ENCODE data around the gene KRTAP5-8.
A peak's percentile ranks its signal among the peaks of the same experiment; 100 is the strongest.
"Not testable (repeated sequence)": the region's sequence is repeated elsewhere in the genome, so short reads cannot be mapped to it uniquely, and the experiment has no call there.

KRTAP5-8 gene

GRCh38 chr11:71537977-71538665 lies at the start of gene KRTAP5-8:
TSS of gene KRTAP5-8 (plus strand) at chr11:71538025. CDS start at chr11:71538056, 31 bp downstream.
- DNase-seq, result not testable (repeated sequence)

GRCh38 chr11:71488681-71489270 lies 49.0 kb upstream of the KRTAP5-8 start:
- no peak for DNase-seq

DNA sequence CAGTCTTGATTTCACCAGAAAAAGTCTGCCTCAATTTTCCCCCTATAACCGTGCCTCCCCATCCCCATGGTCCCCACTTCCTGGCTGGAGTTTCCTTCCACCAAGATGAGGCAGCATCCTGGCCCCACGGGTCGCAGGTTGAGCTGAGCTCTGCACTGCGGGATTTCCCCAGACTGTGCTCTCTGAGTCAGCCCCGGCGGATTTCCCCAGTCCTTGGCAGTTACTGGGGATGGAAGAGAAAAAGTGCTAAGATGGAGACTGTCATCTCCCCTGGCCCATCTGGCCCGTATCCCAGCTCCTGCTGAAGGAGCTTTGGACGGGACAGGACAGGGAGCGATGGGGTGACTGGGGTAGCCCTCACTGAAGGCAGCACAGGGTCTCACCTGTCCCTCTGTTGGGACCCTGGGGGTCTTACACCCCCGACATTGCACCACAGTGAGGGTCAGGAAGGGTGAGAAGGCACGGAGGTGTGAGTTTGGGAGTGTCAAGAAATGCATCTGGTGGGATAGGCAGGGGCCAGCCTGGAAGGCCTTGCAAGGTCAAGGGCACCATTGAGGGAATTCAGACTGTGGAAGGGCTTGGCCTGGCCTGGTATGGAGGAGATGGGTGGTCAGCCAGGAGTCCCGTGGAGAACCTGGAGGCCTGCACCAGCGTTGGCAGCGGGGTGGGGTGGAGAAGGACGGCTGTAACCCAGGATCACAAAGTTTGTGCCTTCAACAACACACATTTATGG lies 48.3 kb upstream of the KRTAP5-8 start:
- DNase-seq, result peak; percentile 50

GRCh38 chr11:71490044-71490730 lies 47.6 kb upstream of the KRTAP5-8 start:
- no peak for DNase-seq

- no peak for DNase-seq
These were observed 47.0 kb upstream of the KRTAP5-8 start for GRCh38 chr11:71490731-71491390.

DNA sequence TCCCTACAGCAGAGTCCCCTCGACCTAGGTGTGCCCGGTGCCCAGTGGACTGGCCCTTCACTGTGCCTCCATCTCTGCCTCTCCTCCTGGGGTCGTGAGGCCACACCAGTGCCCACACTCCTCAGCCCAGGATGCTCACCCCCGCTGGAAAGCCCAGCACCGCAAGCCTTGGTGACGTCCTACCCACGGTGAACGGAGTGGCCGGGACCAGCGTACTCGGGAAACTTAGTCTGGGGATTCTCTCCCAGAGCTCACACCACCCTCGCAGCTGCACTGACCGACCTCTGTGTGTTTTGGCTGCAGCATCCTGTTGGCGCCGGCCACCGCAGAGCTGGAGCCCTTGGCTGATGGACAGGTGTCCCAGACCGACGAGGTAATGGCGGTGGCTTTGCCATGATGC lies 46.3 kb upstream of the KRTAP5-8 start:
- no peak for DNase-seq

- no peak for DNase-seq
These were observed 45.9 kb upstream of the KRTAP5-8 start for GRCh38 chr11:71491940-71492339.

DNA sequence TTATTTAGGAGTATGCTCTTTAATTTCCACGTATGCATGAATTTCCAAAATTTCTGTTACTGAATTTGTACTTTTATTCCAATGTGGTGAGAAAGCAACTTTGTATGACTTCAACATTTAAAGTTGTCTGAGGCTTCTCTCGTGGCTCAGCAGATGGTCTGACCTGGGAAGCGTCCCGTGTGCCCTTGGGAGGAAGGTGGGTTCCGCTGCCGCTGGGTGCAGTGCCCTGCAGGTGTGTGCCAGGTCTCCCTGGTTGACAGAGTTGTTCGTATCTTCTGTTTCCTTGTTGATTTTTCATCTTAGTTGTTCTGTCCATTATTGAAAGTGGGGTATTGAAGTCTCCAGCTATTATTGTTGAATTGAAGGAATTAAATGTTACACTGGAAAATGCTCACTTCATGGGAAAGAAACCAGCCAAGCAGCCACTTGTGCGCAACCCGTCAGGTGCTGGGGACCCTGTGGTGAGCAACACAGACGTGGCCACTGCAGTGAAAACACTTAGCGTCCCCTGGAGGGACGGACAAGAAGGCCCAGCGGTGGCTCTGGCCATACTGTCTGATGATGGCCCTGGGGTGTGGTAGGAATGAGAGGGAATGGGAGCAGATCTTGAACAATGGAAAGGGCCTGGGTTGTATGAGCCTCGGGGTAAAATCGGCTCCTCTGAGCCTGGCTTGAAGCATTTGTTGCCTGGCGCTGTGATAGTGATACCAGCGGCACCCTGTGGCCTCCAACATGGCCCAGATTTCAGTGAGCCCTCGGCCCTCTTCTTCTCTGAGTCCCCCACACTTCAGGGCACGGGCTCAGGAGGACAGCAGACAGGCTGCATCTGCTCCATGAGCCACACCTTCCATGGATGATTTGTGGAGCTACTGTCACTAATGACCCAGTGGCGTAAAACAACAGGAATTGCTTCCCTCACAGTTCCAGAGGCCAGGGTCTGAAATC lies 42.3 kb upstream of the KRTAP5-8 start:
- DNase-seq, result no peak

- DNase-seq, result no peak
These were observed 41.4 kb upstream of the KRTAP5-8 start for GRCh38 chr11:71496421-71496820.

- no peak for DNase-seq
These were observed 39.7 kb upstream of the KRTAP5-8 start for GRCh38 chr11:71498091-71498490.

- no peak for DNase-seq
These were observed 38.7 kb upstream of the KRTAP5-8 start for GRCh38 chr11:71499125-71499524.

GRCh38 chr11:71499546-71499945 lies 38.3 kb upstream of the KRTAP5-8 start:
- DNase-seq, result no peak

GRCh38 chr11:71500601-71501021 lies 37.2 kb upstream of the KRTAP5-8 start:
- no peak for DNase-seq

DNA sequence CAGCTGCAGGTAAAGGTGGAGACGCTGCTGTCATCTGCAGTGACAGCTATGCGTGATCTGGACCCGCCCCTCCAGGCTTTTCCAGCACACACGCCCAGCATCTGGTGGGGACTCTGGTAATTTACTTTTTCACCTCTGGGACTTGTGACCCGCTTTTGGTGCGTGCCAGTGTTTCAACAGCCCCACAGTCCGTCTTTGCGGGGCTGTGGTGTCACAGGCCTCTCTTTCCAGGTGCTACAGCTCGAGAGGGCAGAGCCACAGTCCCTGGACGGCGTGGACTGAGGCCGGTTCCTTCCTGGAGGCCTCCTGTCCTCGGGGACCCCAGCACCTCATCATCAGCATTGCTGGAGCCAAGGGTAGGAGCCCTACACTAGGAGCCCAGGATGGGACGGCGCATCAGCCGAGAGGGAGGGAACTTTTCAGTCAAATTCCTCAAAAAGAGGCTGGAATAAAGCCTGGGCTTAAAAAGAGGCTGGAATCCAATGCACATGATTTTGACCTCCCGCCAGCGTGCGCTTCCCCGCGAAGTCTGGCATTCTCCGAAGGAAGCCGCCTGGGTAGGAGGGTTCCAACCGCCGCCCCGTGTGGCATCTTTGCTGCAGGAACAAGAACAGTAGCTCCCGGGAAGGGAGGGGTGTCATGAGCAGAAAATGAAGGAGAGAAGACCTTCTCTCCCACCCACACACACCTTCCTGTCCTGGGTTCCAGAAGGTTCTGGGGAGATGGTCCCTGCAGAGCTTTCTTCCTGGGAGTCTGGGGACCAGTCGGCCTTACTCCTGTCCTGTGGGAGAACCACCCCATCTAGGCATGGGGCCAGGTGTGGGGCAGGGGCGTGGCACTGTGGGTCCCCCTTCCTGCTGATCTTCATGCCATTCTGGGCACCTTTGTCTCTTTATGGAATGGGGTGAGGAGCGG lies 36.5 kb upstream of the KRTAP5-8 start:
- no peak for DNase-seq

DNA sequence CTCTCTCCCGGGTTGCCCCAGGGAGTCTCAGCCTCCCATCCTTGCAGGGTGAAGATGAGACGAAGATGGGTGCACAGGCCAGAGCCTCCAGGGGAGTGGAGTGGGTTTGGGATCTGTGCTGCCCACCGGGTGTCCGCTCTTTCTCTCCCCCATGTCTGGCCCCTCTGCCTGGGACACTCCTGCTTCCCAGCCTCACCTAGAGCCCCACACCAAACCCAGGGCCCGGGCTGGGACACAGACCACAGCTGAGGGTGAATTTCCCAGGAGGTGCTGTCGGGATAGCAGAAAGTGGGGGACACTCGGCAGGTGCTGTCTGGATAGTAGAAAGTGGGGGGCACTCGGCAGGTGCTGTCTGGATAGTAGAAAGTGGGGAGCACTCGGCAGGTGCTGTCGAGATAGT lies 35.8 kb upstream of the KRTAP5-8 start:
- DNase-seq, result no peak

DNA sequence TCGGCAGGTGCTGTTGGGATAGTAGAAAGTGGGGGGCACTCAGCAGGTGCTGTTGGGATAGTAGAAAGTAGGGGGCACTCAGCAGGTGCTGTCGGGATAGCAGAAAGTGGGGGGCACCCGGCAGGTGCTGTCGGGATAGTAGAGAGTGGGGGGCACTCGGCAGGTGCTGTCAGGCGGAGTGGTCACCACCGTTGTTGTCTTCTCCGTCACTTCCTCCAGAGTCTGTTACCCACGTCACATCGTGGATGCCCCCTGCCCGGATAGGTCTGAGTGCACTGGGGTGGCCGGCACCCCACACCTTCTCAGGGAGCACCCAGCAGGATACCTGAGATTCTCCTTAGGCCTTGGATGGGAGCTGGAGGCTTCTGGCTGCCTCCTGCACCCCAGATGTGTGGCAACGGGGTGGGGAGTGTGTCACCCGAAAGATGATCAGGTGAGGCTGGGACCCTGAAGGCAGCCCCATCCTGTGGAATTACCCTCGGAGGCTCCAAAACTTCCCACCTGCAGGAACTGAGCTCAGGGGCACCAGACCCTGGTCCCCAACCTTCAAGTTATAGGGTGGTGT lies 34.9 kb upstream of the KRTAP5-8 start:
- DNase-seq, result no peak

DNA sequence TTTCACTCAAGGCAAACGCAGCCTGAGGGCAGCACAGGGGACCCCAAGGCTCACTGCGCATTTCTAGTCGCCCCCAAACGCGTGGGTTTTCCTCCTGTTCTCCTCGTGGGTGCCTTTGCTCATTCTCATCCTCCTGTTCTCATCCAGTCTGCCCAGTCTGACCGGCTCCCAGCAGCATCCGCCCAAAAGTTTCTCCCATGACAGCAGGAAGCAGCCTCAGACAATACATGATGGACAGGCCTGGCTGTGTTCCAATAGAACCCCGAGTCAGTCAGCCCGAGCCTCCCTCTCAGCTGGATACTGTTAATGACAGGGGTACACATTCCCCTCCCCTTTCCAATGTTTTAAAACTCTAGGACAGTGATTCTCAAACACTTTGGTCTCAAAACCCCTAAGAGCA lies 33.3 kb upstream of the KRTAP5-8 start:
- DNase-seq, result no peak

GRCh38 chr11:71505001-71505400 lies 32.8 kb upstream of the KRTAP5-8 start:
- DNase-seq, result no peak

DNA sequence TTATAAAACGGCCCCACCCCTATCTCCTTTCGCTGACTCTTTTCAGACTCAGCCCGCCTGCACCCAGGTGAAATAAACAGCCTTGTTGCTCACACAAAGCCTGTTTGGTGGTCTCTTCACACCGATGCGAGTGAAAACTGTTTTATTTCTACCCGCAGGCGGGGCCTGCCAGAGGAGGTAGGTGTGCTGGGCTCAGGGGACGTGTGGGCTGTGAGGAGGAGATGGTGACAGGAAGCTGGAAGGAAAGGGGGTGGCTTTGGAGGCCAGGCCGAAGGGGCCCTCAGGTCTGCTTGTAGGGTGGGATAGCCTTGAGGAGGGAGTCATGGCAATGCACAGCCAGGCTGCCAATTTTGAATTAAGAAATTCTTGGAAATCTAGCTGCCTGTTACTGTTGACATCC lies 32.0 kb upstream of the KRTAP5-8 start:
- DNase-seq, result no peak

GRCh38 chr11:71507102-71507501 lies 30.7 kb upstream of the KRTAP5-8 start:
- DNase-seq, result no peak

Data from suppressor macrophage treated with lipopolysaccharide for 4 hours (primary cell).